ENCODE results near the gene CCDC15. TPM values are rescaled to one million over a fixed set of nuclear protein-coding genes. Genes with fewer than 3 reads are reported as not detected.

Gene CCDC15
- total RNA-seq, 1 experiment from 2014 or later = 2.8 TPM

- Histone ChIP-seq H3K14ac (ENCODE audit: insufficient read depth, low read length) (no peak overlapping the region), H2BK120ac (ENCODE audit: low read depth, low read length, poor library complexity, severe bottlenecking) (no peak overlapping the region), H3K18ac (ENCODE audit: insufficient read length, low read depth, low read length) (no peak overlapping the region), H3K27me3 (ENCODE audit: insufficient read depth, low read length) (no peaks in the 10 kb centered on the region), H2BK15ac (ENCODE audit: low read depth, low read length) (no peak overlapping the region), H2BK5ac (ENCODE audit: insufficient read length, low read length) (no peak overlapping the region), H2AK5ac (ENCODE audit: insufficient read length, low read length) (no peak overlapping the region), H2BK20ac (ENCODE audit: low read depth, low read length, poor library complexity, severe bottlenecking) (no peak overlapping the region), H3K4me1 (ENCODE audit: insufficient read depth, low read length) (no peaks in the 10 kb centered on the region), H3K9me3 (ENCODE audit: control insufficient read depth, low read depth, low read length) (no peaks in the 10 kb centered on the region), H3K4ac (ENCODE audit: low read depth, low read length) (no peak overlapping the region), H3K79me2 (ENCODE audit: insufficient read depth, low read length) (no peaks in the 10 kb centered on the region), H3T11ph (ENCODE audit: low read length) (no peak overlapping the region), H4K8ac (replicated peaks; ENCODE audit: insufficient read length, low read depth, low read length) (no peak overlapping the region), H4K5ac (ENCODE audit: insufficient read length, low read depth, low read length) (no peak overlapping the region), H4K91ac (ENCODE audit: insufficient read length, low read depth, low read length) (no peak overlapping the region), H3K23me2 (ENCODE audit: insufficient read length, low read depth, low read length, poor library complexity, severe bottlenecking) (no peaks in the 10 kb centered on the region), H2BK12ac (ENCODE audit: insufficient read length, low read depth, low read length) (no peak overlapping the region), H3K9ac (ENCODE audit: extremely low read depth, insufficient read length, low read length) (no peak overlapping the region), H4K20me1 (ENCODE audit: control insufficient read depth, insufficient read depth, insufficient read length) (no peaks in the 10 kb centered on the region), H2AFZ (ENCODE audit: low read length) (no peak overlapping the region), H3K56ac (ENCODE audit: insufficient read length, low read depth, low read length) (no peak overlapping the region), H3K27ac (ENCODE audit: insufficient read length, low read depth, low read length) (no peak overlapping the region), H3K79me1 (ENCODE audit: insufficient read depth, low read depth, low read length, poor library complexity, severe bottlenecking) (no peaks in the 10 kb centered on the region), H3K4me2 (ENCODE audit: insufficient read depth, insufficient read length, low read length) (no peak overlapping the region), H3K23ac (ENCODE audit: insufficient read length, low read depth, low read length) (no peak overlapping the region)
- no peak for DNase-seq
- Mint-ChIP-seq H3K4me1 (peaks cover 3 to 6% of the 10 kb centered on the region in 2 experiments), H3K4me3 (no peak overlapping the region), H3K9me3 (no peaks in the 10 kb centered on the region), H3K36me3 (ENCODE audit: insufficient read depth in 1 of 3, low read depth in 3 of 3) (no peaks in the 10 kb centered on the region), H3K27me3 (ENCODE audit: low read depth) (peaks cover 12% of the 10 kb centered on the region), H3K27ac (0 out of 7 replicates have a peak overlapping the region, but pooled peaks of 1 of the 3 experiments have one; percentile 46)
- no peak for TF ChIP-seq CTCF (conservative IDR thresholded peaks at IDR 0.05)
- no CpG with 5 or more reads among the region's 18 CpGs for WGBS (ENCODE audit: extremely low coverage, insufficient read length, low lambda C conversion rate)
Observed at GRCh38 chr11:125079151-125079877, 125.3 kb downstream of the CCDC15 start.
